RWPE2 (cell line): Measurements from ENCODE around the gene VIPR2.

Experiments used
- ATAC-seq: fragments of 200-7000 bp; cut with Tn5 transposase; 3 replicates; pipeline ENCODE4 v1.9.1; 2021; ENCODE audit warnings: low read depth
- DNase-seq: peaks from one replicate; pipeline ENCODE4 v3.0.0-alpha.2; 2020; ENCODE audit warnings: low spot score
- H3K27ac ChIP-seq: fragments of 450-650 bp; 2 replicates; pipeline ENCODE4 v1.5.1; 2017; ENCODE audit warnings: mild to moderate bottlenecking; ENCODE audit not compliant: poor library complexity, severe bottlenecking
- H3K27me3 ChIP-seq: fragments of 250-450 bp; sonication (Bioruptor Pico); 2 replicates; pipeline ENCODE4 v1.5.1; 2021; ENCODE audit warnings: mild to moderate bottlenecking, moderate library complexity; ENCODE audit not compliant: insufficient read depth, poor library complexity, severe bottlenecking
- H3K36me3 ChIP-seq: fragments of 250-450 bp; sonication (Bioruptor Pico); 2 replicates; pipeline ENCODE4 v1.5.1; 2020; ENCODE audit warnings: low read depth, mild to moderate bottlenecking, moderate library complexity
- H3K4me1 ChIP-seq: fragments of 250-450 bp; sonication (Bioruptor Pico); 2 replicates; pipeline ENCODE4 v1.5.1; 2021; ENCODE audit warnings: mild to moderate bottlenecking, moderate library complexity; ENCODE audit not compliant: insufficient read depth, poor library complexity, severe bottlenecking
- H3K4me3 ChIP-seq: fragments of 250-450 bp; sonication (Bioruptor Pico); 2 replicates; pipeline ENCODE4 v1.5.1; 2021; ENCODE audit warnings: mild to moderate bottlenecking, moderate library complexity; ENCODE audit not compliant: severe bottlenecking
- H3K9me3 ChIP-seq: fragments of 250-450 bp; sonication (Bioruptor Pico); 2 replicates; pipeline ENCODE4 v1.5.1; 2021; ENCODE audit warnings: mild to moderate bottlenecking, moderate library complexity; ENCODE audit not compliant: severe bottlenecking
- CTCF ChIP-seq: fragments of 450-650 bp; IDR thresholded peaks from one replicate; pipeline ENCODE4 v1.5.1; 2017; ENCODE audit warnings: mild to moderate bottlenecking, moderate library complexity; ENCODE audit not compliant: poor library complexity, severe bottlenecking

The VIPR2 gene

GRCh38 chr7:159032753-159033472 lies 111.8 kb downstream of the VIPR2 start:
- no peak overlapping the region for H3K27ac ChIP-seq
- no peaks in the 10 kb centered on the region for H3K4me1 ChIP-seq
- no peak for TF ChIP-seq CTCF

GRCh38 chr7:159032322-159032721 lies 112.3 kb downstream of the VIPR2 start:
- H3K4me1 ChIP-seq: peaks cover under 1% of the 10 kb centered on the region
- no peak overlapping the region for H3K27ac ChIP-seq
- DNase-seq (no peak), ATAC-seq (no peak)
- no peak overlapping the region for H3K4me3 ChIP-seq
- no peaks in the 10 kb centered on the region for H3K27me3 ChIP-seq
- H3K9me3 ChIP-seq: no peaks in the 10 kb centered on the region
- TF ChIP-seq CTCF: no peak
- no peaks in the 10 kb centered on the region for H3K36me3 ChIP-seq

More at GRCh38 chr7:159032753-159033472, 111.8 kb downstream of the VIPR2 start:
- H3K4me3 ChIP-seq: no peak overlapping the region
- H3K9me3 ChIP-seq: no peaks in the 10 kb centered on the region
- DNase-seq: no peak
- peaks cover 4% of the 10 kb centered on the region for H3K27me3 ChIP-seq
- H3K36me3 ChIP-seq: no peaks in the 10 kb centered on the region
- no peak for ATAC-seq

- no peaks in the 10 kb centered on the region for H3K9me3 ChIP-seq
- no peaks in the 10 kb centered on the region for H3K36me3 ChIP-seq
- no peak overlapping the region for H3K27ac ChIP-seq
- no peaks in the 10 kb centered on the region for H3K27me3 ChIP-seq
- TF ChIP-seq CTCF: no peak
- H3K4me3 ChIP-seq: no peak overlapping the region
- H3K4me1 ChIP-seq: peaks cover 4% of the 10 kb centered on the region
- ATAC-seq: no peak
- DNase-seq: no peak
Measured at GRCh38 chr7:159031750-159032149, 112.9 kb downstream of the VIPR2 start.

GRCh38 chr7:159031135-159031701 lies 113.4 kb downstream of the VIPR2 start:
- TF ChIP-seq CTCF: no peak
- DNase-seq (no peak), ATAC-seq (no peak)
- Histone ChIP-seq H3K27ac (no peak overlapping the region), H3K36me3 (no peaks in the 10 kb centered on the region), H3K4me1 (peaks cover 4% of the 10 kb centered on the region), H3K4me3 (no peak overlapping the region), H3K9me3 (no peaks in the 10 kb centered on the region), H3K27me3 (no peaks in the 10 kb centered on the region)

- Histone ChIP-seq H3K27me3 (no peaks in the 10 kb centered on the region), H3K4me1 (peaks cover 4% of the 10 kb centered on the region), H3K36me3 (no peaks in the 10 kb centered on the region), H3K27ac (no peak overlapping the region), H3K4me3 (peak overlapping the region; percentile 18), H3K9me3 (no peaks in the 10 kb centered on the region)
- TF ChIP-seq CTCF: no peak
- DNase-seq: no peak
- peak; percentile 40 for ATAC-seq
Measured at GRCh38 chr7:159030490-159031134, 114.1 kb downstream of the VIPR2 start.
